ENCODE measurements around the gene BORCS5. TPM values are rescaled to one million over a fixed set of nuclear protein-coding genes. Genes with fewer than 3 reads are reported as not detected.
A peak's percentile ranks its signal among the peaks of the same experiment; 100 is the strongest.
"Not testable (repeated sequence)": the region's sequence is repeated elsewhere in the genome, so short reads cannot be mapped to it uniquely, and the experiment has no call there.

Gene BORCS5
- total RNA-seq, 2 donors from 2014 or later: 26.1 to 43.8 TPM

GRCh38 chr12:12396694-12397093 lies 39.8 kb downstream of the BORCS5 start:
- peaks cover 11% of the 10 kb centered on the region for H3K9me3 Mint-ChIP-seq
- H3K4me3 Mint-ChIP-seq: no peak overlapping the region
- peaks cover 31% of the 10 kb centered on the region for H3K36me3 Mint-ChIP-seq (ENCODE audit: low read depth)
- H3K4me1 Mint-ChIP-seq: peaks cover 41% of the 10 kb centered on the region
- no peak for ATAC-seq (replicated peaks)
- peak overlapping the region; percentile 54 for H3K27ac Mint-ChIP-seq
- no peaks in the 10 kb centered on the region for H3K27me3 Mint-ChIP-seq

GRCh38 chr12:12397184-12397583 lies 40.3 kb downstream of the BORCS5 start:
- H3K4me3 Mint-ChIP-seq: no peak overlapping the region
- peaks cover 41% of the 10 kb centered on the region for H3K4me1 Mint-ChIP-seq
- peaks cover 34% of the 10 kb centered on the region for H3K36me3 Mint-ChIP-seq (ENCODE audit: low read depth)
- H3K9me3 Mint-ChIP-seq: peaks cover 11% of the 10 kb centered on the region
- peak overlapping the region; percentile 54 for H3K27ac Mint-ChIP-seq
- ATAC-seq (replicated peaks): no peak
- H3K27me3 Mint-ChIP-seq: no peaks in the 10 kb centered on the region

GRCh38 chr12:12398026-12398859 lies 41.4 kb downstream of the BORCS5 start:
- Mint-ChIP-seq H3K27ac (peak overlapping the region; percentile 69), H3K36me3 (ENCODE audit: low read depth) (peaks cover 36% of the 10 kb centered on the region)

GRCh38 chr12:12399161-12399560 lies 42.3 kb downstream of the BORCS5 start:
- no peak for ATAC-seq (replicated peaks)
- Mint-ChIP-seq H3K4me3 (no peak overlapping the region), H3K27ac (peak overlapping the region; percentile 32), H3K4me1 (peaks cover 50% of the 10 kb centered on the region), H3K36me3 (ENCODE audit: low read depth) (peaks cover 36% of the 10 kb centered on the region), H3K27me3 (no peaks in the 10 kb centered on the region), H3K9me3 (peaks cover 11% of the 10 kb centered on the region)

More at GRCh38 chr12:12398026-12398859, 41.4 kb downstream of the BORCS5 start:
- Mint-ChIP-seq H3K4me1 (peaks cover 42% of the 10 kb centered on the region), H3K9me3 (peaks cover 11% of the 10 kb centered on the region), H3K4me3 (peak overlapping the region; percentile 8), H3K27me3 (no peaks in the 10 kb centered on the region)
- peak; percentile 43 for ATAC-seq (replicated peaks)

GRCh38 chr12:12399776-12400305 lies 43.0 kb downstream of the BORCS5 start:
- ATAC-seq (replicated peaks): no peak
- H3K4me3 Mint-ChIP-seq: peak overlapping the region; percentile 4
- H3K27me3 Mint-ChIP-seq: no peaks in the 10 kb centered on the region
- peaks cover 33% of the 10 kb centered on the region for H3K36me3 Mint-ChIP-seq (ENCODE audit: low read depth)
- H3K9me3 Mint-ChIP-seq: peaks cover 9% of the 10 kb centered on the region
- peaks cover 46% of the 10 kb centered on the region for H3K4me1 Mint-ChIP-seq
- peak overlapping the region; percentile 32 for H3K27ac Mint-ChIP-seq

GRCh38 chr12:12400793-12401192 lies 43.9 kb downstream of the BORCS5 start:
- H3K4me1 Mint-ChIP-seq: peaks cover 39% of the 10 kb centered on the region
- peaks cover 7% of the 10 kb centered on the region for H3K9me3 Mint-ChIP-seq
- H3K4me3 Mint-ChIP-seq: no peak overlapping the region
- H3K27me3 Mint-ChIP-seq: no peaks in the 10 kb centered on the region
- H3K36me3 Mint-ChIP-seq (ENCODE audit: low read depth): peaks cover 29% of the 10 kb centered on the region
- H3K27ac Mint-ChIP-seq: peak overlapping the region; percentile 20
- ATAC-seq (replicated peaks): no peak

GRCh38 chr12:12403264-12404248 lies 46.7 kb downstream of the BORCS5 start:
- no peaks in the 10 kb centered on the region for H3K27me3 Mint-ChIP-seq
- peaks cover 7% of the 10 kb centered on the region for H3K9me3 Mint-ChIP-seq
- H3K36me3 Mint-ChIP-seq (ENCODE audit: low read depth): peaks cover 39% of the 10 kb centered on the region
- H3K4me3 Mint-ChIP-seq: peak overlapping the region; percentile 55
- H3K27ac Mint-ChIP-seq: peak overlapping the region; percentile 71
- ATAC-seq (replicated peaks): no peak
- H3K4me1 Mint-ChIP-seq: peaks cover 36% of the 10 kb centered on the region

- Mint-ChIP-seq H3K9me3 (peaks cover 7% of the 10 kb centered on the region), H3K27ac (peak overlapping the region; percentile 71), H3K27me3 (no peaks in the 10 kb centered on the region), H3K4me1 (peaks cover 33% of the 10 kb centered on the region), H3K4me3 (peak overlapping the region; percentile 55), H3K36me3 (ENCODE audit: low read depth) (peaks cover 40% of the 10 kb centered on the region)
- ATAC-seq (replicated peaks): no peak
Measured at GRCh38 chr12:12404297-12404696, 47.4 kb downstream of the BORCS5 start.

- no peaks in the 10 kb centered on the region for H3K27me3 Mint-ChIP-seq
- no peak overlapping the region for H3K27ac Mint-ChIP-seq
- peaks cover 35% of the 10 kb centered on the region for H3K36me3 Mint-ChIP-seq (ENCODE audit: low read depth)
- ATAC-seq (replicated peaks): no peak
- peaks cover 19% of the 10 kb centered on the region for H3K4me1 Mint-ChIP-seq
- H3K4me3 Mint-ChIP-seq: no peak overlapping the region
- H3K9me3 Mint-ChIP-seq: peaks cover 3% of the 10 kb centered on the region
Measured at GRCh38 chr12:12405882-12406281, 49.0 kb downstream of the BORCS5 start.

GRCh38 chr12:12406762-12407161 lies 49.9 kb downstream of the BORCS5 start:
- peak overlapping the region; percentile 59 for H3K27ac Mint-ChIP-seq
- ATAC-seq (replicated peaks): no peak
- no peaks in the 10 kb centered on the region for H3K27me3 Mint-ChIP-seq
- no peaks in the 10 kb centered on the region for H3K9me3 Mint-ChIP-seq
- peaks cover 31% of the 10 kb centered on the region for H3K36me3 Mint-ChIP-seq (ENCODE audit: low read depth)
- no peak overlapping the region for H3K4me3 Mint-ChIP-seq
- H3K4me1 Mint-ChIP-seq: peaks cover 16% of the 10 kb centered on the region

GRCh38 chr12:12408265-12408690 lies 51.4 kb downstream of the BORCS5 start:
- H3K4me1 Mint-ChIP-seq: peaks cover 19% of the 10 kb centered on the region
- H3K4me3 Mint-ChIP-seq: peak overlapping the region; percentile 49
- no peaks in the 10 kb centered on the region for H3K27me3 Mint-ChIP-seq
- no peaks in the 10 kb centered on the region for H3K9me3 Mint-ChIP-seq
- peak overlapping the region; percentile 59 for H3K27ac Mint-ChIP-seq
- H3K36me3 Mint-ChIP-seq (ENCODE audit: low read depth): peaks cover 26% of the 10 kb centered on the region
- ATAC-seq (replicated peaks): peak; percentile 91

- peak overlapping the region; percentile 49 for H3K4me3 Mint-ChIP-seq
- not testable (repeated sequence) for ATAC-seq (replicated peaks); H3K9me3 Mint-ChIP-seq; H3K27ac Mint-ChIP-seq; H3K27me3 Mint-ChIP-seq
- H3K4me1 Mint-ChIP-seq: peaks cover 12% of the 10 kb centered on the region
- peaks cover 26% of the 10 kb centered on the region for H3K36me3 Mint-ChIP-seq (ENCODE audit: low read depth)
Measured at GRCh38 chr12:12409337-12409736, 52.5 kb downstream of the BORCS5 start.

- Mint-ChIP-seq H3K36me3 (ENCODE audit: low read depth) (peaks cover 26% of the 10 kb centered on the region), H3K9me3 (peaks cover 6% of the 10 kb centered on the region), H3K27me3 (no peaks in the 10 kb centered on the region), H3K27ac (peak overlapping the region; percentile 91), H3K4me1 (peaks cover 19% of the 10 kb centered on the region), H3K4me3 (peak overlapping the region; percentile 63)
- peak; percentile 91 for ATAC-seq (replicated peaks)
Measured at GRCh38 chr12:12415886-12416285, 59.0 kb downstream of the BORCS5 start.

GRCh38 chr12:12419165-12419564 lies 62.3 kb downstream of the BORCS5 start:
- Mint-ChIP-seq H3K36me3 (ENCODE audit: low read depth) (peaks cover 52% of the 10 kb centered on the region), H3K4me1 (peaks cover 18% of the 10 kb centered on the region), H3K9me3 (peaks cover 14% of the 10 kb centered on the region)
- ATAC-seq (replicated peaks); H3K4me3 Mint-ChIP-seq; H3K27me3 Mint-ChIP-seq; H3K27ac Mint-ChIP-seq: not testable (repeated sequence)

All from activated T-helper 17 cell treated with anti-CD3 and anti-CD28 coated beads, Interleukin-2, amount 50 U/mL, for 72 hours (primary cell).